Measurements from ENCODE around the gene ZNRF3. TPM values are rescaled to one million over a fixed set of nuclear protein-coding genes. Genes with fewer than 3 reads are reported as not detected.

The ZNRF3 gene
- total RNA-seq, 1 experiment from 2014 or later, result 8.1 TPM

GRCh38 chr22:28899199-28899853, 16.0 kb downstream of the ZNRF3 start:
- peaks cover 2% of the 10 kb centered on the region; the same call in 1 of the 2 replicates for H3K4me1 ChIP-seq (ENCODE audit: insufficient read depth, low read length)
- no TSS peak for BruUV-seq (replicated peaks)
- H3K9me2 ChIP-seq (replicated peaks; ENCODE audit: low read length), result no peaks in the 10 kb centered on the region
- no peak overlapping the region for H3K27ac ChIP-seq (ENCODE audit: low read length)
- H3K9me3 ChIP-seq (ENCODE audit: low read length), result no peaks in the 10 kb centered on the region
- no peak for DNase-seq
- intact Hi-C loops (cut with micrococcal nuclease), result no loop called here
- no peaks in the 10 kb centered on the region; the same call in 1 of the 2 replicates for H4K20me1 ChIP-seq (ENCODE audit: low read length)
- no peaks in the 10 kb centered on the region for H3F3A ChIP-seq (ENCODE audit: low read length, unreplicated experiment)
- H3K79me2 ChIP-seq (ENCODE audit: low read length), result peaks cover 43% of the 10 kb centered on the region
- H3K27me3 ChIP-seq (ENCODE audit: low read length), result no peaks in the 10 kb centered on the region
- H3K4me3 ChIP-seq (ENCODE audit: low read length), result no peak overlapping the region
- no peak overlapping the region for H3K4me2 ChIP-seq (ENCODE audit: low read length)
- H2AFZ ChIP-seq (ENCODE audit: low read length), result no peak overlapping the region
- TF ChIP-seq CTCF (conservative IDR thresholded peaks at IDR 0.05; ENCODE audit: low read depth, low read length) (no peak), EZH2phosphoT487 (IDR thresholded peaks at IDR 0.05; ENCODE audit: borderline replicate concordance, low read length) (no peak), EZH2 (IDR thresholded peaks at IDR 0.05; ENCODE audit: low read length, unreplicated experiment) (no peak)
- ATAC-seq, result no peak
- CTCF ChIA-PET, result no interaction called here
- H3K36me3 ChIP-seq (ENCODE audit: low read depth, low read length), result no peaks in the 10 kb centered on the region
- no peak overlapping the region for H3K9ac ChIP-seq (ENCODE audit: low read length)
- POLR2A ChIA-PET (ENCODE audit: unreplicated experiment), result no interaction called here

GRCh38 chr22:28900379-28900925, 17.1 kb downstream of the ZNRF3 start:
- ChIA-PET POLR2A (ENCODE audit: unreplicated experiment) (no interaction called here), CTCF (no interaction called here)
- H3K36me3 ChIP-seq (ENCODE audit: low read depth, low read length), result no peaks in the 10 kb centered on the region
- TF ChIP-seq EZH2 (IDR thresholded peaks at IDR 0.05; ENCODE audit: low read length, unreplicated experiment), result no peak
- TF ChIP-seq CTCF (conservative IDR thresholded peaks at IDR 0.05; ENCODE audit: low read depth, low read length), result no peak
- no peak for TF ChIP-seq EZH2phosphoT487 (IDR thresholded peaks at IDR 0.05; ENCODE audit: borderline replicate concordance, low read length)
- no TSS peak for BruUV-seq (replicated peaks)
- H4K20me1 ChIP-seq (ENCODE audit: low read length), result no peaks in the 10 kb centered on the region; the same call in 1 of the 2 replicates
- H3K79me2 ChIP-seq (ENCODE audit: low read length), result peaks cover 36% of the 10 kb centered on the region
- intact Hi-C loops (cut with micrococcal nuclease), result no loop called here
- no peaks in the 10 kb centered on the region for H3K27me3 ChIP-seq (ENCODE audit: low read length)
- no peaks in the 10 kb centered on the region for H3K9me3 ChIP-seq (ENCODE audit: low read length)
- no peak overlapping the region for H2AFZ ChIP-seq (ENCODE audit: low read length)
- DNase-seq (no peak), ATAC-seq (no peak)
- no peak overlapping the region for H3K9ac ChIP-seq (ENCODE audit: low read length)
- no peaks in the 10 kb centered on the region for H3F3A ChIP-seq (ENCODE audit: low read length, unreplicated experiment)
- no peaks in the 10 kb centered on the region for H3K4me1 ChIP-seq (ENCODE audit: insufficient read depth, low read length)
- H3K27ac ChIP-seq (ENCODE audit: low read length), result no peak overlapping the region
- no peaks in the 10 kb centered on the region for H3K9me2 ChIP-seq (replicated peaks; ENCODE audit: low read length)
- H3K4me2 ChIP-seq (ENCODE audit: low read length), result no peak overlapping the region
- no peak overlapping the region for H3K4me3 ChIP-seq (ENCODE audit: low read length)

GRCh38 chr22:28902490-28902889, 19.1 kb downstream of the ZNRF3 start:
- no peak overlapping the region for H3K4me2 ChIP-seq (ENCODE audit: low read length)

More at GRCh38 chr22:28902490-28902889, 19.1 kb downstream of the ZNRF3 start:
- ATAC-seq (no peak), DNase-seq (no peak)
- H3K4me1 ChIP-seq (ENCODE audit: insufficient read depth, low read length), result no peaks in the 10 kb centered on the region
- peaks cover 26% of the 10 kb centered on the region for H3K79me2 ChIP-seq (ENCODE audit: low read length)
- H2AFZ ChIP-seq (ENCODE audit: low read length), result no peak overlapping the region
- no peak overlapping the region for H3K27ac ChIP-seq (ENCODE audit: low read length)
- CTCF ChIA-PET, result no interaction called here
- POLR2A ChIA-PET (ENCODE audit: unreplicated experiment), result no interaction called here
- no peaks in the 10 kb centered on the region for H3K9me2 ChIP-seq (replicated peaks; ENCODE audit: low read length)
- BruUV-seq (replicated peaks), result no TSS peak
- intact Hi-C loops (cut with micrococcal nuclease), result no loop called here
- TF ChIP-seq EZH2 (IDR thresholded peaks at IDR 0.05; ENCODE audit: low read length, unreplicated experiment), result no peak
- no peak for TF ChIP-seq CTCF (conservative IDR thresholded peaks at IDR 0.05; ENCODE audit: low read depth, low read length)
- no peak for TF ChIP-seq EZH2phosphoT487 (IDR thresholded peaks at IDR 0.05; ENCODE audit: borderline replicate concordance, low read length)
- H4K20me1 ChIP-seq (ENCODE audit: low read length), result no peaks in the 10 kb centered on the region; the same call in 1 of the 2 replicates
- H3K9ac ChIP-seq (ENCODE audit: low read length), result no peak overlapping the region
- no peaks in the 10 kb centered on the region for H3F3A ChIP-seq (ENCODE audit: low read length, unreplicated experiment)
- no peaks in the 10 kb centered on the region for H3K9me3 ChIP-seq (ENCODE audit: low read length)
- H3K36me3 ChIP-seq (ENCODE audit: low read depth, low read length), result no peaks in the 10 kb centered on the region
- no peak overlapping the region for H3K4me3 ChIP-seq (ENCODE audit: low read length)
- no peaks in the 10 kb centered on the region for H3K27me3 ChIP-seq (ENCODE audit: low read length)
